Measurements from ENCODE around the gene PRAF2. TPM values are rescaled to one million over a fixed set of nuclear protein-coding genes. Genes with fewer than 3 reads are reported as not detected.

The PRAF2 gene
- total and polyA plus RNA-seq, 4 donors: 30.8 to 54.3 (median 38.9) TPM

- intact Hi-C loops (cut with DNase I): no loop called here
- no peak for DNase-seq
These were observed 34.8 kb upstream of the PRAF2 start for GRCh38 chrX:49108641-49109040.

GRCh38 chrX:49106930-49107329 lies 33.1 kb upstream of the PRAF2 start:
- intact Hi-C loops (cut with DNase I): no loop called here
- H3K9me3 ChIP-seq (ENCODE audit: control insufficient read depth, low read length): no peaks in the 10 kb centered on the region
- H3K27ac ChIP-seq (ENCODE audit: low read depth in 1 of 2, low read length in 2 of 2): no peak overlapping the region
- DNase-seq: no peak
- ATAC-seq (ENCODE audit: low FRiP score): peak; percentile 53
- no peaks in the 10 kb centered on the region for H3K27me3 ChIP-seq (ENCODE audit: control insufficient read depth in 1 of 2, insufficient read depth in 2 of 2, low read length in 1 of 2)
- 24 to 39% methylated on average over 7 of the region's 7 CpGs for WGBS, 2 donors
- peaks cover 0 to 2% of the 10 kb centered on the region in 2 donors for H3K36me3 ChIP-seq (ENCODE audit: control insufficient read depth in 1 of 2, insufficient read depth in 2 of 2, low read length in 1 of 2)
- H3K4me1 ChIP-seq (ENCODE audit: control insufficient read depth in 1 of 2, insufficient read depth in 2 of 2, low read length in 2 of 2): no peaks in the 10 kb centered on the region
- H3K4me3 ChIP-seq (ENCODE audit: low read length in 2 of 2): no peak overlapping the region

More at GRCh38 chrX:49108641-49109040, 34.8 kb upstream of the PRAF2 start:
- 54 to 59% methylated on average over 2 of the region's 2 CpGs for WGBS, 2 donors
- Histone ChIP-seq H3K9me3 (ENCODE audit: control insufficient read depth, low read length) (no peaks in the 10 kb centered on the region), H3K4me1 (ENCODE audit: control insufficient read depth in 1 of 2, insufficient read depth in 2 of 2, low read length in 2 of 2) (no peaks in the 10 kb centered on the region), H3K36me3 (ENCODE audit: control insufficient read depth in 1 of 2, insufficient read depth in 2 of 2, low read length in 1 of 2) (peaks cover 0 to 8% of the 10 kb centered on the region in 2 donors), H3K27ac (ENCODE audit: low read depth in 1 of 2, low read length in 2 of 2) (no peak overlapping the region), H3K27me3 (ENCODE audit: control insufficient read depth in 1 of 2, insufficient read depth in 2 of 2, low read length in 1 of 2) (no peaks in the 10 kb centered on the region), H3K4me3 (ENCODE audit: low read length in 2 of 2) (no peak overlapping the region)
- no peak for ATAC-seq (ENCODE audit: low FRiP score)

- 87 to 94% methylated on average over 4 of the region's 4 CpGs for WGBS, 2 donors
- no peak for ATAC-seq (ENCODE audit: low FRiP score)
- Histone ChIP-seq H3K36me3 (ENCODE audit: control insufficient read depth in 1 of 2, insufficient read depth in 2 of 2, low read length in 1 of 2) (no peaks in the 10 kb centered on the region), H3K27me3 (ENCODE audit: control insufficient read depth in 1 of 2, insufficient read depth in 2 of 2, low read length in 1 of 2) (no peaks in the 10 kb centered on the region), H3K27ac (ENCODE audit: low read depth in 1 of 2, low read length in 2 of 2) (no peak overlapping the region), H3K4me3 (ENCODE audit: low read length in 2 of 2) (no peak overlapping the region), H3K4me1 (ENCODE audit: control insufficient read depth in 1 of 2, insufficient read depth in 2 of 2, low read length in 2 of 2) (no peaks in the 10 kb centered on the region), H3K9me3 (ENCODE audit: control insufficient read depth, low read length) (no peaks in the 10 kb centered on the region)
- intact Hi-C loops (cut with DNase I): no loop called here
- no peak for DNase-seq
These were observed 32.5 kb upstream of the PRAF2 start for GRCh38 chrX:49106296-49106695.

DNA sequence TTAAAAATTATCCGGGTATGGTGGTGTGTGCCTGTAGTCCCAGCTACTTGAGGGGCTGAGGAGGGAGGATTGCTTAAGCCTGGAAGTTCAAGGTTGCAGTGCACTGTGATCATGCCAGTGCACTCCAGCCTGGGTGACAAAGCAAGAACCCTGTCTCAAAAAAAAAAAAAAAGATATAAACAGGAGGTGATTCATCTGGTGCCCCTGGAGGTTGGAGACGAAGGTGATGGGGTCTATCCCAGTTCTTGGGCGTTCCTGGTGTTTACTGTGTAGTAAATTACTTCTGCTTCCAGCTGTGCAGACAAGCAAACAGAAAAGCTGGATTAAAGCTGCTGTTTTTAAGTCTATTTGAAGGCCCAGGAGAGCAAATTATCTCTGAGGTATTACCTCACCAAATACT lies 29.8 kb upstream of the PRAF2 start:
- ATAC-seq (ENCODE audit: low FRiP score) (no peak), DNase-seq (no peak)
- Histone ChIP-seq H3K4me3 (ENCODE audit: low read length in 2 of 2) (no peak overlapping the region), H3K27me3 (ENCODE audit: control insufficient read depth in 1 of 2, insufficient read depth in 2 of 2, low read length in 1 of 2) (no peaks in the 10 kb centered on the region), H3K27ac (ENCODE audit: low read depth in 1 of 2, low read length in 2 of 2) (no peak overlapping the region), H3K4me1 (ENCODE audit: control insufficient read depth in 1 of 2, insufficient read depth in 2 of 2, low read length in 2 of 2) (no peaks in the 10 kb centered on the region), H3K36me3 (ENCODE audit: control insufficient read depth in 1 of 2, insufficient read depth in 2 of 2, low read length in 1 of 2) (no peaks in the 10 kb centered on the region), H3K9me3 (ENCODE audit: control insufficient read depth, low read length) (no peaks in the 10 kb centered on the region)
- 62 to 71% methylated on average over 3 of the region's 3 CpGs for WGBS, 2 donors
- intact Hi-C loops (cut with DNase I): no loop called here

DNA sequence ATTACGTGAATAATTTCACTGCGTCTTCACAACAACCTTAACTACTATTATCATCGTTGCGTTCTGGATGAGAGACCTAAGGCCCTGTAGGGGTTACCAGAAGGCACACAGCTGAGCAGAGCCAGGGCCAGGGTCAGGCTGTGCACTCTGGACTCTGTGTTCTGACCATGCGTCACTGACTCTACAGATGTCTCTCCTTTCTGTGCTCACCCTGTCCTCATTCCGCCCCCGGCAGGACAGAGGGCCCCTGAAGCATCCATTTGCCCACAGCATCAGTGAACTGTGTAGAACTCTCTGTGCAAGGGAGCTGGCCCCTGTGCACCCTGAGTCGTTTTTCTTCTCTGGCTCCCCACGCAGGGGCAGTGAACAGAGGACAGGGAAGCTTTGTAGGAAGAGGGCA lies 28.4 kb upstream of the PRAF2 start:
- intact Hi-C loops (cut with DNase I): no loop called here
- Histone ChIP-seq H3K27me3 (ENCODE audit: control insufficient read depth in 1 of 2, insufficient read depth in 2 of 2, low read length in 1 of 2) (no peaks in the 10 kb centered on the region), H3K9me3 (ENCODE audit: control insufficient read depth, low read length) (no peaks in the 10 kb centered on the region), H3K4me3 (ENCODE audit: low read length in 2 of 2) (no peak overlapping the region), H3K27ac (ENCODE audit: low read depth in 1 of 2, low read length in 2 of 2) (no peak overlapping the region), H3K4me1 (ENCODE audit: control insufficient read depth in 1 of 2, insufficient read depth in 2 of 2, low read length in 2 of 2) (no peaks in the 10 kb centered on the region), H3K36me3 (ENCODE audit: control insufficient read depth in 1 of 2, insufficient read depth in 2 of 2, low read length in 1 of 2) (no peaks in the 10 kb centered on the region)
- 72 to 76% methylated on average over 9 of the region's 9 CpGs for WGBS, 2 donors
- ATAC-seq (ENCODE audit: low FRiP score): no peak
- no peak for DNase-seq

DNA sequence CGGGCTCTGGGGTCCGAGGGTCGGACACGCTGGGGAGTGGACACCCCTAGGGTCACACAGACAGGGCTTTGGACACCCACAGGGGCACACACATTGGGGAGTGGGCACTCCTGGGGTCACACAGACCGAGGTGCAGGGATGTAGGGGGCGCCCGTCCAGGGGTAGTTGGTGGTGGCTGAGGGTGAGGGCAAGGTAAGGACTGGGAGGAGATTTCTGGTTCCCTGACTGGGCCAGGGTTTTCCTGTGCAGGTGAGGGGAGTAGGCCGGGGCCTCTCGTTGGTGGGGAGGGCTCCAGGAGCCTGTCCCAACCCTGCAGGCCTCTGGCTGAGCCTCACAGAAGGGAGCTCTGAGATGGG lies 27.8 kb upstream of the PRAF2 start:
- Histone ChIP-seq H3K4me3 (ENCODE audit: low read length in 2 of 2) (peak overlapping the region in 1 of 2 donors; percentile 31), H3K9me3 (ENCODE audit: control insufficient read depth, low read length) (no peaks in the 10 kb centered on the region), H3K27ac (ENCODE audit: low read depth in 1 of 2, low read length in 2 of 2) (peak overlapping the region in 1 of 2 donors; percentile 14), H3K27me3 (ENCODE audit: control insufficient read depth in 1 of 2, insufficient read depth in 2 of 2, low read length in 1 of 2) (no peaks in the 10 kb centered on the region), H3K4me1 (ENCODE audit: control insufficient read depth in 1 of 2, insufficient read depth in 2 of 2, low read length in 2 of 2) (no peaks in the 10 kb centered on the region), H3K36me3 (ENCODE audit: control insufficient read depth in 1 of 2, insufficient read depth in 2 of 2, low read length in 1 of 2) (no peaks in the 10 kb centered on the region)
- 14 to 35% methylated on average over 9 of the region's 9 CpGs for WGBS, 2 donors
- no peak for DNase-seq
- intact Hi-C loops (cut with DNase I): no loop called here
- ATAC-seq (ENCODE audit: low FRiP score): peak; percentile 37

DNA sequence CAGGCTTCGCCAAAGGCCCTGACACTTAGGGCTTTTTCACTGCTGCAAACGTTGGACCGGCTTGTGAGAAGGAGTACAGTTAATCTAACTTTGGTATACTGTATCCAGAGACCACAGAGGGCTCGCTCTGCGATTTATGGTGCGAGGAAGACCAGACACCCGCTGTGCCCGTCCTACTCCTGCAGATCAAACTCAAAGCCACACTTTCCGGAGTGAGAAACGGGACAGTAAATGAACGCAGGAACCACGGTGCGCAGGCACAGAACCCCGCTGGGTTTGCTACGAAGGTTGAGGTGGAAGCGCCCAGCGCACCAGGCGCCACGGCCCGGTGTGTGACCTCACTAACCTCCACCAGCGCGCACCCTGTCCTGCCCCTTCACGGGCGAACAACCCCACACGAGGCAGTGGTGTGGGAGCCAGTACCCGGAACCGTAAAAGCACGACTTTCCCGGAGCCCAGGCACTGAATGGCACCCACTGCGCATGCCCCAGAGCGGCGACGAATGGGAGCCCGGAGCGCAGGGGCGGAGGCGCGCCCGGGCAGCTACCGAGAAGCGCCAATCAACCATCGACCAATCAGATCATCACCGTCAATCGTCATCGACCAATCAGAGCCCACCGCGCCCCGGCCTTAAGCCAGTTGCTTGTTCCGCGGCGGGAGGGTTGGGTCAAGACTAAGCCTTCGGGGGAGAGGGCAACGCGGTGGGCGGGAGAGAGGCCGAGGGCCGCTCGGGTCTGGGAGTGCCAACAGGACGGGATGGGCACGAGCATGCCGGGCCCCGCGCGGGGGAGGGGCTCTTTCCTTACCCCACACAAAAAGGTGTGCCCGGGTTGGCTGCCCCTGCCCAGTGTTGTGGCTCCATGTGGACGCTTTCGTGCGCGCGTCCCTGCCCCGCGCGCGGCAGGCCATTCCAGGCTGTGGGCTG lies 27.2 kb upstream of the PRAF2 start:
- peak; percentile 93 to 95 for DNase-seq
- H3K27me3 ChIP-seq (ENCODE audit: control insufficient read depth in 1 of 2, insufficient read depth in 2 of 2, low read length in 1 of 2): no peaks in the 10 kb centered on the region
- peak overlapping the region; percentile 32 to 75 for H3K4me3 ChIP-seq (ENCODE audit: low read length in 2 of 2)
- peak overlapping the region in 1 of 2 donors; percentile 89 for H3K27ac ChIP-seq (ENCODE audit: low read depth in 1 of 2, low read length in 2 of 2)
- H3K4me1 ChIP-seq (ENCODE audit: control insufficient read depth in 1 of 2, insufficient read depth in 2 of 2, low read length in 2 of 2): no peaks in the 10 kb centered on the region
- peak; percentile 96 for ATAC-seq (ENCODE audit: low FRiP score)
- H3K36me3 ChIP-seq (ENCODE audit: control insufficient read depth in 1 of 2, insufficient read depth in 2 of 2, low read length in 1 of 2): no peaks in the 10 kb centered on the region
- H3K9me3 ChIP-seq (ENCODE audit: control insufficient read depth, low read length): no peaks in the 10 kb centered on the region
- intact Hi-C loops (cut with DNase I): no loop called here
- WGBS, 2 donors: 0 to 44% methylated on average over 71 to 74 of the region's 74 CpGs

GRCh38 chrX:49096419-49096818 lies 22.6 kb upstream of the PRAF2 start:
- H3K4me1 ChIP-seq (ENCODE audit: control insufficient read depth in 1 of 2, insufficient read depth in 2 of 2, low read length in 2 of 2): no peaks in the 10 kb centered on the region
- H3K27me3 ChIP-seq (ENCODE audit: control insufficient read depth in 1 of 2, insufficient read depth in 2 of 2, low read length in 1 of 2): no peaks in the 10 kb centered on the region
- H3K9me3 ChIP-seq (ENCODE audit: control insufficient read depth, low read length): no peaks in the 10 kb centered on the region
- no peak overlapping the region for H3K27ac ChIP-seq (ENCODE audit: low read depth in 1 of 2, low read length in 2 of 2)
- no peak overlapping the region for H3K4me3 ChIP-seq (ENCODE audit: low read length in 2 of 2)
- DNase-seq (no peak), ATAC-seq (ENCODE audit: low FRiP score) (no peak)
- WGBS, 2 donors: 89 to 97% methylated on average over 4 of the region's 4 CpGs
- intact Hi-C loops (cut with DNase I): no loop called here
- H3K36me3 ChIP-seq (ENCODE audit: control insufficient read depth in 1 of 2, insufficient read depth in 2 of 2, low read length in 1 of 2): no peaks in the 10 kb centered on the region

DNA sequence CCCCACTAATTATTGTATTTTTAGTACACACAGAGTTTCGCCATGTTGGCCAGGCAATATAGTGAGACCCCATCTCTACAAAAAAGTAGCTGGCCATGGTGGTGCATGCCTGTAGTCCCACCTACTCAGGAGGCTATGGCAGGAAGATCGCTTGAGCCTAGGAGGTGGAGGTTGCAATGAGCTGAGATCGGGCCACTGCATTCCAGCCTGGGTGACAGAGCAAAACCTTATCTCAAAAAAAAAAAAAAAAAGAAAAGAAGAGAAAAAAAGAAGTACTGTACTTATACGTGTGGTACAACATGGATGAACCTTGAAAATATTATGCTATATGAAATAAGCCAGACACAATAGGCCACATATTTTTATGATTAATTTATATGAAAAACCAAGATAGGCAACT lies 15.8 kb upstream of the PRAF2 start:
- H3K36me3 ChIP-seq (ENCODE audit: control insufficient read depth in 1 of 2, insufficient read depth in 2 of 2, low read length in 1 of 2): no peaks in the 10 kb centered on the region
- no peaks in the 10 kb centered on the region for H3K27me3 ChIP-seq (ENCODE audit: control insufficient read depth in 1 of 2, insufficient read depth in 2 of 2, low read length in 1 of 2)
- no peak overlapping the region for H3K27ac ChIP-seq (ENCODE audit: low read depth in 1 of 2, low read length in 2 of 2)
- H3K4me1 ChIP-seq (ENCODE audit: control insufficient read depth in 1 of 2, insufficient read depth in 2 of 2, low read length in 2 of 2): no peaks in the 10 kb centered on the region
- no peaks in the 10 kb centered on the region for H3K9me3 ChIP-seq (ENCODE audit: control insufficient read depth, low read length)
- intact Hi-C loops (cut with DNase I): no loop called here
- no peak overlapping the region for H3K4me3 ChIP-seq (ENCODE audit: low read length in 2 of 2)
- ATAC-seq (ENCODE audit: low FRiP score): no peak
- 67 to 72% methylated on average over 4 of the region's 4 CpGs for WGBS, 2 donors
- no peak for DNase-seq
